Natural killer cell treated with Interleukin-12 subunit alpha and Interleukin-12 subunit beta and Interleukin-15 and Interleukin-18, amount 100 ng/mL, for 72 hours (primary cell): ENCODE measurements around the gene RPS6KA4. TPM values are rescaled to one million over a fixed set of nuclear protein-coding genes. Genes with fewer than 3 reads are reported as not detected.

Experiments used
- ATAC-seq, 2 donors: fragments of 150-1000 bp; cut with Tn5 transposase in 1 of 2; sonication (Bioruptor Pico), chemical (Tn5 transposase) in 1 of 2; 2 replicates each; pipeline ENCODE4 v1.10.0; 2021
- DNase-seq: peaks from one replicate; pipeline ENCODE4 v3.0.0; 2022; ENCODE audit warnings: low spot score
- H3K27ac Mint-ChIP-seq, 2 donors: 1 replicate in 1 of 2; 2 replicates in 1 of 2; pipeline ENCODE4 v1.8.0; 2022; ENCODE audit warnings: mixed read lengths in 2 of 2, mild to moderate bottlenecking in 1 of 2, moderate library complexity in 1 of 2
- H3K27me3 Mint-ChIP-seq, 2 donors: 1 replicate in 1 of 2; 2 replicates in 1 of 2; pipeline ENCODE4 v1.8.0; 2022; ENCODE audit warnings: mixed read lengths in 2 of 2
- H3K36me3 Mint-ChIP-seq: one replicate; pipeline ENCODE4 v1.8.0; 2022; ENCODE audit warnings: mixed read lengths
- H3K4me1 Mint-ChIP-seq, 2 donors: 1 replicate in 1 of 2; 2 replicates in 1 of 2; pipeline ENCODE4 v1.8.0; 2022; ENCODE audit warnings: low read depth in 2 of 2, mixed read lengths in 2 of 2, mild to moderate bottlenecking in 1 of 2
- H3K4me3 Mint-ChIP-seq: one replicate; pipeline ENCODE4 v1.8.0; 2022; ENCODE audit warnings: mixed read lengths
- H3K9me3 Mint-ChIP-seq: 2 replicates; pipeline ENCODE4 v1.8.0; 2022; ENCODE audit warnings: mixed read lengths
- total RNA-seq, 2 donors: library from RNA; stranded (reverse); gene quantifications; one replicate each; pipeline ENCODE4 v1.2.3, GENCODE V29; 2022

RPS6KA4 gene
- total RNA-seq, 2 donors from 2014 or later: 20.7 to 29.5 TPM

- Mint-ChIP-seq H3K4me3 (peak overlapping the region; percentile 32), H3K36me3 (no peaks in the 10 kb centered on the region)
Observed at GRCh38 chr11:64337538-64338249, 21.3 kb upstream of the RPS6KA4 start.

GRCh38 chr11:64338716-64339115 is 20.2 kb upstream of the RPS6KA4 start:
- Mint-ChIP-seq H3K4me1 (peaks cover 36 to 40% of the 10 kb centered on the region in 2 donors), H3K4me3 (peak overlapping the region; percentile 90), H3K36me3 (no peaks in the 10 kb centered on the region), H3K9me3 (no peaks in the 10 kb centered on the region), H3K27ac (peak overlapping the region; percentile 92 to 97), H3K27me3 (no peaks in the 10 kb centered on the region)
- ATAC-seq: no peak
- no peak for DNase-seq

More at GRCh38 chr11:64337538-64338249, 21.3 kb upstream of the RPS6KA4 start:
- Mint-ChIP-seq H3K4me1 (peaks cover 36 to 40% of the 10 kb centered on the region in 2 donors), H3K27me3 (no peaks in the 10 kb centered on the region), H3K9me3 (no peaks in the 10 kb centered on the region), H3K27ac (peak overlapping the region; percentile 92 to 97)
- ATAC-seq (no peak), DNase-seq (no peak)

- no peaks in the 10 kb centered on the region for H3K9me3 Mint-ChIP-seq
- peak overlapping the region; percentile 90 for H3K4me3 Mint-ChIP-seq
- ATAC-seq (no peak), DNase-seq (no peak)
- peak overlapping the region; percentile 92 to 97 for H3K27ac Mint-ChIP-seq
- peaks cover 36 to 39% of the 10 kb centered on the region in 2 donors for H3K4me1 Mint-ChIP-seq
- no peaks in the 10 kb centered on the region for H3K27me3 Mint-ChIP-seq
- H3K36me3 Mint-ChIP-seq: no peaks in the 10 kb centered on the region
Observed at GRCh38 chr11:64339286-64339685, 19.7 kb upstream of the RPS6KA4 start.

- Mint-ChIP-seq H3K4me3 (peak within 1 kb of the TSS; percentile 90), H3K36me3 (no peaks in the 10 kb centered on the region), H3K27me3 (no peaks in the 10 kb centered on the region), H3K4me1 (peaks cover 34 to 38% of the 10 kb centered on the region in 2 donors), H3K9me3 (no peaks in the 10 kb centered on the region), H3K27ac (peak within 1 kb of the TSS; percentile 92 to 97)
- DNase-seq: peak; percentile 89
- peak; percentile 86 to 90 for ATAC-seq
Observed at GRCh38 chr11:64339754-64340408, 19.1 kb upstream of the RPS6KA4 start, which contains the start of gene CCDC88B. CCDC88B (plus strand) TSS chr11:64340204; CDS start chr11:64340267, 63 bp downstream.

GRCh38 chr11:64340671-64341335 is 18.2 kb upstream of the RPS6KA4 start:
- Mint-ChIP-seq H3K27ac (peak overlapping the region; percentile 92 to 97), H3K36me3 (no peaks in the 10 kb centered on the region), H3K9me3 (no peaks in the 10 kb centered on the region), H3K4me1 (peaks cover 27 to 41% of the 10 kb centered on the region in 2 donors), H3K27me3 (no peaks in the 10 kb centered on the region), H3K4me3 (peak overlapping the region; percentile 90)
- DNase-seq (peak; percentile 84), ATAC-seq (peak; percentile 64 to 77)

- Mint-ChIP-seq H3K4me3 (peak overlapping the region; percentile 90), H3K36me3 (no peaks in the 10 kb centered on the region), H3K27ac (peak overlapping the region in 1 of 2 donors; percentile 97), H3K9me3 (no peaks in the 10 kb centered on the region), H3K4me1 (peaks cover 27 to 43% of the 10 kb centered on the region in 2 donors), H3K27me3 (no peaks in the 10 kb centered on the region)
- ATAC-seq: no peak
- no peak for DNase-seq
Observed at GRCh38 chr11:64341429-64341828, 17.5 kb upstream of the RPS6KA4 start.

GRCh38 chr11:64341851-64342791 is 16.8 kb upstream of the RPS6KA4 start:
- H3K36me3 Mint-ChIP-seq: no peaks in the 10 kb centered on the region
- no peaks in the 10 kb centered on the region for H3K27me3 Mint-ChIP-seq
- peak; percentile 82 to 87 for ATAC-seq
- H3K27ac Mint-ChIP-seq: no peak overlapping the region
- DNase-seq: peak; percentile 90
- H3K4me3 Mint-ChIP-seq: peak overlapping the region; percentile 90
- H3K9me3 Mint-ChIP-seq: no peaks in the 10 kb centered on the region
- peaks cover 27 to 44% of the 10 kb centered on the region in 2 donors for H3K4me1 Mint-ChIP-seq

- Mint-ChIP-seq H3K36me3 (no peaks in the 10 kb centered on the region), H3K4me3 (peak overlapping the region; percentile 66), H3K27me3 (no peaks in the 10 kb centered on the region), H3K4me1 (peaks cover 24 to 44% of the 10 kb centered on the region in 2 donors), H3K27ac (no peak overlapping the region), H3K9me3 (no peaks in the 10 kb centered on the region)
- no peak for ATAC-seq
- DNase-seq: no peak
Observed at GRCh38 chr11:64342869-64343745, 15.9 kb upstream of the RPS6KA4 start.

- H3K4me1 Mint-ChIP-seq: peaks cover 19 to 45% of the 10 kb centered on the region in 2 donors
- H3K9me3 Mint-ChIP-seq: no peaks in the 10 kb centered on the region
- DNase-seq (no peak), ATAC-seq (no peak)
- H3K27ac Mint-ChIP-seq: no peak overlapping the region
- no peaks in the 10 kb centered on the region for H3K36me3 Mint-ChIP-seq
- H3K27me3 Mint-ChIP-seq: no peaks in the 10 kb centered on the region
- H3K4me3 Mint-ChIP-seq: no peak overlapping the region
Observed at GRCh38 chr11:64343767-64344559, 15.0 kb upstream of the RPS6KA4 start.

- H3K4me1 Mint-ChIP-seq: peaks cover 11 to 37% of the 10 kb centered on the region in 2 donors
- ATAC-seq (no peak), DNase-seq (no peak)
- no peak overlapping the region for H3K27ac Mint-ChIP-seq
- H3K36me3 Mint-ChIP-seq: no peaks in the 10 kb centered on the region
- H3K4me3 Mint-ChIP-seq: no peak overlapping the region
- H3K27me3 Mint-ChIP-seq: no peaks in the 10 kb centered on the region
- no peaks in the 10 kb centered on the region for H3K9me3 Mint-ChIP-seq
Observed at GRCh38 chr11:64344787-64345186, 14.2 kb upstream of the RPS6KA4 start.

GRCh38 chr11:64347193-64347867 is 11.6 kb upstream of the RPS6KA4 start:
- DNase-seq: no peak
- Mint-ChIP-seq H3K27me3 (no peaks in the 10 kb centered on the region), H3K9me3 (no peaks in the 10 kb centered on the region), H3K36me3 (no peaks in the 10 kb centered on the region), H3K4me1 (peaks cover 5 to 26% of the 10 kb centered on the region in 2 donors), H3K27ac (peak overlapping the region; percentile 40 to 85), H3K4me3 (peak overlapping the region; percentile 34)
- peak; percentile 47 to 56 for ATAC-seq
